Activated CD4-positive, alpha-beta T cell treated with anti-CD3 and anti-CD28 coated beads, Interleukin-10, Interleukin-2, amounts not matched to agents 100 ng/mL and 50 ng/mL, durations not matched to agents 16 hours and 8 hours (primary cell): ENCODE data around the gene SRSF6.
"Not testable (repeated sequence)": the region's sequence is repeated elsewhere in the genome, so short reads cannot be mapped to it uniquely, and the experiment has no call there.

Experiments
- DNase-seq: peaks from one replicate; pipeline ENCODE4 v3.0.0-alpha.2; 2020

SRSF6 gene

DNA sequence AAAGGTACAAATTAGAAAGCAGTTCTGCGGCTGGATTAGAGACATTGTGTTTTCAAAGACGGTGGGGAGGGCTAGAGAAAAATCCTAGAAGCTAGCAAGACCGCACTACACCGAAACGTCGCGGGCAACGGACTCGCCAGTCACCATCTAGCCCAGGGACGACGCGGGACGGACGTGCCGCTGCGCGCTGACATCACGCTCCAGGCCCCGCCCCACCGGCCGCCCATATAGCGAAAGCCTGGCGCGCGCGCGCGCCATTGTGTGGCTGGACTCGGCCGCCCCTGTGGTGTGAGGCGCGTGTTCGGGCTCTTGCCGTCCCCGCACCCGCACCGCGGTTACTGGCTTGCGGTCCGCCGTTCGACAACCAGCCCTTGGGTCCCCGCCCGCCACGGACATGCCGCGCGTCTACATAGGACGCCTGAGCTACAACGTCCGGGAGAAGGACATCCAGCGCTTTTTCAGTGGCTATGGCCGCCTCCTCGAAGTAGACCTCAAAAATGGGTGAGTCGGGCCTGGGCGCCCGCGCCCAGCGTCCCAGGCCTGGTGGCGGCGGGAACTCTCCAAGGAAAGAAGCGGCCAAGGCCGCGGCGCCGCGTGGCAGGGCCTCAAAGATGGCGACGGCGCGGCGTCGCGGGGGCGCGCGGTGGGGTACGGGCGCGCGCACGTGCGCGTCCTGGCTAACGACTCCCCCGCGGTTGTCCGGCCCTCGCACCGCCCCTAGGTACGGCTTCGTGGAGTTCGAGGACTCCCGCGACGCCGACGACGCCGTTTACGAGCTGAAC is at the start of gene SRSF6:
Gene SRSF6, plus strand, starts transcription at position 257 of the 782 bp plus-strand sequence. Its CDS starts 138 bp downstream, at position 395.
- peak; percentile 94 for DNase-seq

DNA sequence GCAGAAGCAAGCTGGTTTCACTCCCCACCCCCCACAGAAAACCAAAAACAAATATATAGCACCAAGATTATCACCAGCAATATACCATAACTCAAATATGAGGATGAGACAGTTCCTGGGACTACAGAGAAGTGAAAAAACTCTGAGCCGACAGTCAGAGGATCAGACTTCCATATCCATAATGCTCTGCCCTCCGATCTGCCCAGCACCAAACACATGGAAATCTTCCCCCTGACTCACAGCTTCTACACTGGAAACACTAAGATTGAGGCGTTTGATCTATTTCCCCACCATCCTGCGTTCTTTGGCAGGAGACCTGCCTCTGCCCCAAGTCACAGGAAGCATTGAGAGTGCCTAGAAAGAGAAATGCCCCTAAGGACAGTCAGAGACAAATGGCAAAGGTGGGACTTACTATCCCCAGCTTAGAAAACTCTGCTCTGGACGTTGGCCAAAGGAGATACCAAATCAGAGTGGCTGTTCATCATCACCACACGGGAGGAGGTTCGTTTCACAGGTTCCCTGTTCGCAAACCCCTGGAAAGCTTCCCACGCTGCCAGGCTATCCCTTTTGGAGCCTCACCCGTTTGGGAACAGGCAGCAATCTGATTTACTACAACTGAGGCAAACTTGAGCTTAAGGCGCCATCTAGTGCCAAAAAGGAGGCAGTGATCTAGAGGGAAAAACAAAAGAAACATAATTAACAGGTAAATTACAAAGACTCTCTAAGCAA is 48.7 kb upstream of the SRSF6 start:
- peak; percentile 31 for DNase-seq

DNA sequence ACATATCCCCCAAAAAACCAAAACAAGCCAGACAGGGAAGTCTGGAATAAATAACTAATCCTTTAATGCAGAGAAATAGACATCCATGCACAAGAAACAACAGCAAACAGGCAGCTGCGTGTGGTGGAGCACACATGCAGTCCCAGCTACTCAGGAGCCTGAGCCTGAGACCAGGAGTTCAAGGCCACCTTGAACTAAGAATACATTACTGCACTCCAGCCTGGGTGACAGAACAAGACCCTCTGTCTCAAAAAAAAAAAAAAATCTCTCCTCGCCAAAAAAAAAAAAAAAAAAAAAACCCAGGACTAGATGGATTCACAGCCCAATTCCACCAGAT is 48.2 kb upstream of the SRSF6 start:
- DNase-seq, result no peak

DNA sequence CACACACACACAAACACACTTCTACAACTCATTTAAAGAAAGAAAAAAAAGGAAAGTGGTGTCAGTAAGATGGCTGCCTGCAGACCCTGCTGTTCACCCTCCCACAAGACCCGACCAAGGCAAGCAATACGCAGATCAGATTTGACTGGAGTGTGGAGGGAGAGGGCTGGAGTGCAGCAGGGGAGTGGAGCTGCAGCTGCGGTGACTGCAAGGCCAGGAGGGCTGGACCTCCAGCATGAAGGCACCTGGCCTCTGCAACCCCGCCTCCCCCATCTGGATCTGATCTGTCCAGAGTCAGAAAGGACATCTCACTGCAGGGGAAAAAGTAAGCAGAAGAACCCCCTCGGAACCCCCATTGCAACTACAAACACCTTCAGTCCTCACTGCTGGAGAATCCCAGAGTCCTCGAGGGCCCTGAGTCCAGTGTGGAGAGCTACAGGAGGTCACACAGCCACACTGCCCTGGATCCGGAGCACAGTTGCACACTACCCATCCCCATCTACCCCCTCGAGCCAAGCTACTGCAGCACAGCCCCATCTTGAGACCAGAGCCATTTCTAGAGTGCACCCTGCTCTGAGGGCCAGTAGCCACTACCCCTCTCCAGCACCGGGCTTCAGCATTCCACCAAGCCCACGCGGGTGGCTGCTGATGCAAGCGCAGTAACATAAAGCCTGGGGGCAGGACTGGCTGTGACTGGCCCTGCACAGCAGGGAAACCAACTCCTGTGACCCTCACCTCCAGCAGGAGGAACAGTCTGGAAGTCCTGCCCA is 41.9 kb upstream of the SRSF6 start:
- DNase-seq, result no peak

DNA sequence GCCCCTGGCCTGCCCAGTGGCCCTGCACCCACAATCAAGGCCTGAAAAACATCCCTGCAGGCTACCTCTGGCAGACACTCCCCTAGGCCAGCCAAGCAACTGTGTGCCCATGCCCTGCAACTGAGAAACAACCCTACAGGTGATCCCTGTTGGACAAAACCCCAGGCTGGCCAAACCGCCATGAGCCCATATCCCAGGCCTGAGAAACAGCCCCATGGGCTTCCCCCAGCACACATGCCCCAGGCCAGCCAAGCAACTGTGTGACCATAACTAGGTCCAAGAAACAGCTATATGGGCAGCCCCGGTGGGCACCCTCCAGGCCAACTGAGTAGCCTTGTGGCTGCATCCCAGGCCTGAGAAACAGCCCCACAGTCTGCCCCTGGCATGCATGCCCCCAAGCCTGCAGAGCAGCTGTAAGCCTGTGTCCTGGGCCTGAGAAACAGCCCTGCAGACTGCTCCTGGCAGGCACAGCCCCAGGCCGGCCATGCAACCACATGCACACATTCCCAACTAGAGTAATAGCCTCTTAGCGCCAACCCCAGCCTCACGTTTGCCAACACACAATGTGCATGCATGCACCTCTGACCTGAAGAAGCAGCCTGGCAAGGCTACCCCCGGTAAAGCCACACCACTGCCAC is 41.0 kb upstream of the SRSF6 start:
- DNase-seq, result no peak

DNA sequence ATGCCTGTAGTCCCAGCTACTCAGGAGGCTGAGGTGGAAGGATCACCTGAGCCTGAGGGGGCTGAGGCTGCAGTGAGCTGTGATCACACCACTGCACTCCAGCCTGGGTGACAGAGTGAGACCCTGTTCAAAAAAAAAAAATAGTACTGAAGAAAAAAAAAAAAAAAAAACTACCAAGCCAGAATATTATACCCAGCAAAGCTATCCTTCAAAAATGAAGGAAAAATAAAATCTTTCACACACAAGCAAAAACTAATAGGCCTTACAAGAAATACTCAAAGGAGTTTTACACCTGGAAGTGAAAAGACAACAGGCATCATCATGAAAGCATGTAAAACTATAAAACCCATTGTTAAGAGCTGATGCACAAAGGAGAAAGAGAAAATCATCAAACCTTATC is 37.5 kb upstream of the SRSF6 start:
- DNase-seq, result no peak

DNA sequence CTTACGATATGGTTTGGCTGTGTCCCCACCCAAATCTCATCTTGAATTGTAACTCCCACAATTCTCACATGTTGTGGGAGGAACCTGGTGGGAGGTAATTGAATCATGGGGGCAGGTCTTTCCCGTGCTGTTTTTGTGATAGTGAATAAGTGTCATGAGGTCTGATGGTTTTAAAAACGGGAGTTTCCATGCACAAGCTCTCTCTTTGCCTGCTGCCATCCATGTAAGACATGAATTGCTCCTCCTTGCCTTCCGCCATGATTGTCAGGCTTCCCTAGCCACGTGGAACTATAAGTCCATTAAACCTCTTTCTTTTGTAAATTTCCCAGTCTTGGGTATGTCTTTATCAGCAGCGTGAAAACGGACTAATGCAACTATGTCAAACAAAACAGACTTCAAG is 36.8 kb upstream of the SRSF6 start:
- not testable (repeated sequence) for DNase-seq

DNA sequence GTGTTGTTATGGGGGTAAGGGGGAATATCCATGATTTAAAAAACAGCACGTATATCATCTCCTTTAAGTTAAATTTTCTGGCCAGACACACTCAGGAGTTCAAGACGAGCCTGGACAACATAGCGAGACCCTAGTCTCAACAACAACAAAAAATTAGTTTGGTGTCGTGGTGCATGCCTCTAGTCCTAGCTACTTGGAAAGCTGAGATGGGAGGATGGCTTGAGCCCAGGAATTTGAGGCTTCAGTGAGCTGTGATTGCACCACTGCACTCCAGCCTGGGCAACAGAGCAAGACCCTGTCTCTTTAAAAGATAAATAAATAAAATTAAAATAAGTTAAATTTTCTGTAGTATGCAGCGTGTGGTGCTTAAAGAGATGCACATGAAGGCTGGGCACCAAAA is 31.5 kb upstream of the SRSF6 start:
- no peak for DNase-seq

DNA sequence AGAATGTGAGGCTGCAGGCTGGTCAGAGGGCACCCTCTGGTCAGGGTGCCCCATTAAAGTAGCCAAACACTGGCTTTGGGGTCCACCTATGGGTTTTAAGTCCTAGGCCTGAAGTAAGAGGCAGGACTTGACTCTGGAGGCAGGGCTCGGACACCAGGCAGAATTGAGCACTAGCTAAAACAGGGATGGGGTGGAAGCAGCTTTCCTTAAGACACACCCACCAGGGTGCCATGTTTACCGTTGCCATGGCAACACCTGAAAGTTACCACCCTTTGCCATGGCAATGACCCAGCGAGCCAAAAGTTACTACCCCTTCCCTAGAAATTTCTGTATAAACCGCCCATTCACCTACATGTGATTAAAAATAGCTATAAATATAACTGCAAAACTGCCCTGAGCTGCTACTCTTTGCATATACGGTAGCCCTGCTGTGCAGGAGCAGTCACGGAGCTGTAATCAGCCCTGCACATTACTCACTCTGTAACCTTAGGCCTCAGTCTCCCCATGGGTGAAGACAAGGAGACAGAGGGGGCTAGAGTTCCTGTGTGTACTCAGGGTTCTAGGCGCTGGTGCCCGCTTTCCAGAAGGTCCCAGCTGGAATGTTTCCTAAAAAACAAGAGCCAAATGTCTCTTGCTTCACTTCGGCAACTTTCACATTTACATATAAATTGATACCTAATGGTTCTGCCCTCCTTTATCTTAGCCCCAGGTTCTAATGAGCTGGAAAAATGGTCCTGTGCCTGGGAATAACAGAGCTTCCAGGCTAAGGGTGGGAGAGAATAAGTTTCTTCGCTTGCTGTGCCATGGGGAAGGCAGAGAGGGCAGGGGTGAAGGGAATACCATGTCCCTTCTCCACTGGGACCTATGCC is 27.2 kb upstream of the SRSF6 start:
- DNase-seq, result no peak

DNA sequence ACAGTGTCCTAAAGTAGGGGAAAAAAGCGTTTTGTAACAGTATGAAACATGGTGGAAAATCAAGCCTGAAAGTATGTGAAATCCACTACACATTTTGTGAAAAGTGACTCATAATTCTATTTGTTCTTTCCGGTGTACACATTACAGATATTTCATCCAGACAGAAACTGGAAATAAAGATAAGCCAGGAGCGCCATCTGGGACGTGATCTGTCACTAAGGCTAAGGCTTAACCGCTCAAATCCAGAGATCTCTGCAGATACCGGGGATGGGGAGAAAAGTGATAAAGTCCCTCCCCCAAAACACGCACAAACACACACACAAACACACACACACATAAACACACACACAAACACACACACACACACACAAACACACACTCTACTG is 26.6 kb upstream of the SRSF6 start:
- no peak for DNase-seq

DNA sequence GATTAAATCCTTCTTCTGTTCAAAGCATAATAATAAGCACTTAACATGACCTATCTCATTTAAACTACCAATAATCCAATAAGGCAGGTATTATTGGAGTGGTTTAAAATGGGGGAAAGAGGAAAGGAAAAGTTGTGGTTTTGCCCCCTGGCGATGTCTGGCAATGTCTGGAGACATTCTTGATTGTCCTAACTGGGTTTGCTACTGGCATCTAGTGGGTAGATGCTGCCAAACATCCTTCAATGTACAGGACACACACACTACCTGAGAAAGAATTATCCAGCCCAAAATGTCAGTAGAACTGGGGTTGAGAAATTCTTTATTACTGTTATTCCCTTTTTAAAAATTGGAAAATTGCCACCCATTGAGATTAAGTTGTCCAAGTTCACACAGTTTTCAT is 25.2 kb upstream of the SRSF6 start:
- no peak for DNase-seq

DNA sequence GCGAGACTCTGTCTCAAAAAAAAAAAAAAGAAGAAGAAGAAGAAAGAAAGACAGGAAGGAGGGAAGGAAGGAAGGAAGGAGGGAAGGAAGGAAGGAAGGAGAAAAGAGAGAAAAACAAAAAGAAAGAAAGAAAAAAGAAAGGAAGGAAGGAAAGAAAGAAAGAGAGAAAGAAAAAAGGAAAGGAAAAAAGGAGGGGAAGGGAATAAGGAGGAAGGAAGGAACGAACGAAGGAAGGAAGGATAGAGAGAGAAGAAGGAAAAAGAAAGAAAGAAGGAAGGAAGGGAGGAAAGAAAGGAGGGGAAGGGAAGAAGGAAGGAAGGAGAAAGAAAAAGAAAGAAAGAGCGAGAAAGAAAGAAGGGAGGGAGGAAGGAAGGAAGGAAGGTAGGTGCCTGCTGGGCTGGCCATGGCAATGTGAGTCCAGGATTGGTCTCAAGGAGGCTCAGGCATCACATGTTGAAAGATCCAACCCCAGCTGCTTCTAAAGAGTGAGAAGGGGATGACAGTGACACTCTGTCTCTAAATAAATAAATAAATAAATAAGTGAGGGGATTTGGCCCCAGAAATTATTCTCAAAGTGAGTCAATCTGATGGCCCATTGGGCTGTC is 24.3 kb upstream of the SRSF6 start:
- no peak for DNase-seq

DNA sequence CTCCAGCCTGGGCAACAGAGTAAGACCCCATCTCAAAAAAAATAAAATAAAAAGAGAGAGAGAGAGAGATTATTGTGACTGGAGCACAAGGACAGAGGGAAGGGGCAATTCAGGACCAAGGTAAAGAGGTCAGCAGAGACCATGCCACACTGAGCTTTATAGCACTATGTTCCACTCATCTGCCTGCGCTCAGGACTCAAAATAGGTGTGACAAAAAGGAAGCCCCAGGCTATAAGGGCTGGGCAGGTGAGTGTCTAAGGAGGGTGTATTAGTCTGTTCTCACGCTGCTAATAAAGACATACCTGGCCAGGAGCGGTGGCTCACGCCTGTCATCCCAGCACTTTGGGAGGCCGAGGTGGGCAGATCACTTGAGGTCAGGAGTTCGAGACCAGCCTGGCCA is 23.1 kb upstream of the SRSF6 start:
- no peak for DNase-seq

DNA sequence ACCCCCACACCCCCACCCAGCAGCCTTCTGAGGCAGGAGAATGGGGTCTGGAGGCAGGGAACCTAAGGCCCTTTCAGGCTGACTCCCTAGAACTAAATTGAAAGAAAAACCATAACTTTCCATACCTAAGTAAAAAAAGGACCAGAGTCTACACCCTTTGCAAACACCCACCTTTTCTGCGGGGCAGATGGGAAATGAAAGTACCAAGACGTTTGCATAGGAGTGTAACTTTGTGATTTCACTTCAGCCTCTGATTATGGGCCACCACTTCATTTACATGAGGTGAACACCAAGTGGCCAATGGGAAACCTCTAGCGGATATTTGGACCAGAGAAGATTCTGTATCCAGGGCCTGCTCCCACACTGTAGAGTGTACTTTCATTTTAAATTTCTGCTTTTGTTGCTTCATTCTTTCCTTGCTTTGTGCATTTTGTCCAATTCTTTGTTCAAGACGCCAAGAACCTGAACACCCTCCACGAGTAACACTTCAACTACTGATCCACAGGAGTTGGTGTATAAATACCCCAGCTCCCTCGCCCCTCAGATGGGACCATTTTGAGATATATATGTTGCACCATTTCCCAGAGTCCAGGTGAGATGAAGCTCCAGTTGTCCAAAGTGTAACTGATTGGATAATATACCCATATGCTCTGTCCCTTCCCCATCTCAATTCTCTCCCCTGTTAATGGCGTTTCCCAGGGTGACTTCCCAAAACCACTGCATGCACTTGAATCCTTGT is 18.9 kb upstream of the SRSF6 start:
- no peak for DNase-seq

DNA sequence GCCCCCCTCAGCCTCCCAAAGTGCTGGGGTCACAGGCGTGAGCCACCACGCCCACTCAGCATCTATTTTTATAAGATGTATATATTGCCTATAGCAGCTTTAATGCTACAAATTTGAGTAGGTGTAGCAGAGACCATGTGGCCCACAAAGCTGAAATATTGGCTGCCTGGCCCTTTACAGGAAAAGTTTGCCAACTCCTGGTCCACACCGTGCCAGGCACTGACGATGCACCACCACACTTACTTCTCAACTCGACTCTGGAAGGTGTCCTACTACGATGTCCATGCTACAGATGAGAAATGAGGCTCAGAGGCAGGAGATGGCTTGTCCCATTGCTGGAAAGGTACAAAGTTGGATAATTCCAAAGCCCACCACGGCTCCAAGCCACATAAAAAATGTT is 17.2 kb upstream of the SRSF6 start:
- no peak for DNase-seq

DNA sequence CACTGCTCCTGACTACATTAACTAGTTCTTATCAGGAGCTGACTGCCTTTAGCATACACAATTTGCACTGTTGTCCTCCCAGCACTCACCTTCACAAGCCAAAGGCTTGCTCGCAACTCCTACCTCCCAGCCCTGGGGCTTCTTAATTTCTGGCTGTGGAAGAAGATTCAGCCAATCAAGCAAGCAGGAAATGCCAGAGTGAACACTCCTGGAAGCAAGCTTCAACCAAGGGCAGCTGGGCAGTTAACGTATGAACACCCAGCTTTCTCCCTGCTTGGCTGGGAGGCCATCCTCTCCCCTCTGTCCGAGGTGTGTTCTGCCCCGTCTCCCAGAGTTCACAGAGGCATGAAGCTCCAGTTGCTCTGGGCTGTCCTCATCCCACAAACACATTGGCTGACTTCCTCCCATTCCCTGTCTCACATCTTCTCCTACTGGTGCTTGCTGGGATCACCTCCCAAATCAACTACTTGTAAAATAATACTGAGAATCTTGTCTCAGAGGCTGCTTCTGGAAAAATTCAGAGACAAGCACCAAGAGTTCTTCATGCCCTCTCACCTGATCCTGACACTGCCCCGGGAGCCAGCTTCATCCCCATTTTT is 15.3 kb upstream of the SRSF6 start:
- DNase-seq, result no peak

DNA sequence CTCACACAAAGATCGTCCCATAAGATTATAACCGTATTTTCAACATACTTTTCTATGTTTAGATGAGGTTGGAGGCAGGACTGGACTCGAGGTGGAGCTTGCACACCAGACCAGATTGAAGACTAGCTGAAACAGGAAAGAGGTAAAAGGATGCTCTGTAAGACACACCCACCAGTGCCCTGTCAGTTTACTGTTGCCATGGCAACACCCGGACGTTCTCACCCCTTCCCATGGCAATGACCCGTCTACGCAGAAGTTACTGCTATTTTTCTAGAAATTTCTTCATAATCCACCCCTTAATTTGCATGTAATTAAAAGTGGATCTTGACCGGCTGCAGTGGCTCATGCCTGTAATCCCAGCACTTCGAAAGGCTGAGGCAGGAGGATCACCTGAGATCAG is 13.6 kb upstream of the SRSF6 start:
- no peak for DNase-seq

DNA sequence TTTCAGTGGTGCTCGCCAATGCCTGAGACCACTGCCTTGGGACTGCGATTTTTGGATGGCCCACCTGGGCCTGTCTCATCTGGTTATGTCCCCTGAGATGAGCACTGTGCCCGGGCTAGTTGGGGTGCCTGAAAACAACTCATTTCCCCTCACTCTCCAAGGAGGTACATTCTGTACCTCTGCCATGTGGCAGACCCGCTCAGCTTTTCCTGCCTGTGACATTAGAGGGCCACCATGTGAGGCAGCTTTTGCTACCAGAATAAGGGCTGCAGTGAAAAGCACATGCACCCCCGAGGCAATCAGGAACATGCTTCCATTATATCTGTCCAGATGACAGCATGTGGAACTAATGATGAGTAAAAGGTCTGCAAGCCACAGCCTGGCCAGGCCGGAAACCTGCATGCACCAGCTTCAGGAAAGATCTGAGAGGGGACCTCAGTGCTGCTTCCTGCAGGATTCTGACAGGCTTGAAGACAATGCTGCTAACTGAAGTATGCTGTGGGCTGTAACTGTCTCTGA is 11.3 kb upstream of the SRSF6 start:
- no peak for DNase-seq

DNA sequence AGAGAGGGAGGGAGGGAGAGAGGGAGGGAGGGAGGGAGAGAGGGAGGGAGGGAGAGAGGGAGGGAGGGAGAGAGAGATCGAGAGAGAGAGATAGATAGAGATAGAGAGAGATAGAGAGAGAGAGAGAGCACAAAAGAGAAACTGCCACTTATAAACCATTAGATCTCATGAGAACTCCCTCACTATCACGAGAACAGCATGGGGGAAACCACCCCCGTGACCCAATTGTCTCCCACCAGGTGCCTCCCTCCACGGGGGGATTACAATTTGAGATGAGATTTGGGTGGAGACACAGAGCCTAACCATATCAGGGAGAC is 9.3 kb upstream of the SRSF6 start:
- DNase-seq, result not testable (repeated sequence)

DNA sequence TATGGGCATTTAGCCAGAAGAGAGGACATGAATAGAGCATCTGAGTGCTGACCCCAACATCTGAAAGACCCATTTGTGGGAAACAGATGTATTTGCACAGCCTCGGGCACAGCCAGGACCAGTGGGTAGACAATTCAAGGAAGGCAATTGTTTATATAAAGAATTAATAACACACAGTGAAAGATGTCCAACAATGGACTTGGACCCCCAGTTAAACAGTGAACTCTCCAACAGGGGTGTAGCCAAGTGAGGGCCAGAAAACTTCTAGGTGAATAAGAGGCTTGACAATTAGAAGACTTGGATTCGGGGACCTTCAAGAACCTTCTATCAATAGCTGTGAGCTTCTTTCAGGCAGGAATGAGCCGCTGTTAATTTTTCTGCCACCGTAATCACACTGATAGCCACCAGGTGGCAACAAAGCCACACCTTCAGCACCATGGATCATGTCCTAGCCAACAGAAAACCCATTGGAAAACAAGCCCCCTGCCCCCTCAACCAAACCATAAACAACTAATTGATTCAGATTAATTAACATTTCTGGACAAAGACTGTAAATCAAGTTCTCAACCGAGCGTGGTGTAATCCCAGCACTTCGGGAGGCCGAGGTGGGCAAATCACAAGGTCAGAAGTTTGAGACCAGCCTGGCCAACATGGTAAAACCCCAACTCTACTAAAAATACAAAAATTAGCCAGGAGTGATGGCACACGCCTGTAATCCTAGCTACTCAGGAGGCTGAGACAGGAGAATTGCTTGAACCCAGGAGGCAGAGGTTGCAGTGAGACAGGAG is 8.8 kb upstream of the SRSF6 start:
- peak; percentile 57 for DNase-seq
